Kidney (tissue), 14 donors: ENCODE measurements around the gene ASB1. TPM values are rescaled to one million over a fixed set of nuclear protein-coding genes. Genes with fewer than 3 reads are reported as not detected.
A peak's percentile ranks its signal among the peaks of the same experiment; 100 is the strongest.

Experiments used
- DNase-seq, 5 donors: peaks; one replicate each; pipeline ENCODE4 v3.0.0-alpha.2; 2013 to 2020
- FAIRE-seq: peaks from 2 replicates; lab custom pipeline; 2012; peaks lifted over from hg19 to GRCh38; lab: Jason Lieb, UNC
- H3K27ac ChIP-seq, 2 donors: one replicate each; pipeline ENCODE4 v1.7.0; 2013; ENCODE audit warnings: low read depth in 2 of 2, low read length in 2 of 2, inconsistent platforms in 1 of 2
- H3K27me3 ChIP-seq: one replicate; pipeline ENCODE4 v1.7.1; 2013; ENCODE audit warnings: low read length, inconsistent platforms; ENCODE audit not compliant: control insufficient read depth, insufficient read depth
- H3K36me3 ChIP-seq, 3 donors: one replicate each; pipeline versions ENCODE4 v1.7.0 to v1.7.1; 2013; ENCODE audit warnings: low read length in 3 of 3, control low read depth in 1 of 3, inconsistent platforms in 1 of 3; ENCODE audit not compliant: insufficient read depth in 3 of 3, control insufficient read depth in 2 of 3
- H3K4me1 ChIP-seq, 3 donors: one replicate each; pipeline versions ENCODE4 v1.7.0 to v1.7.1; 2013; ENCODE audit warnings: low read length in 3 of 3, inconsistent platforms in 1 of 3, low read depth in 1 of 3; ENCODE audit not compliant: control insufficient read depth in 2 of 3, insufficient read depth in 2 of 3
- H3K4me3 ChIP-seq, 3 donors: one replicate each; pipeline versions ENCODE4 v1.7.0 to v1.8.1; 2013; ENCODE audit warnings: low read length in 3 of 3, control low read depth in 1 of 3, inconsistent platforms in 1 of 3
- H3K9ac ChIP-seq, 3 donors: one replicate each; pipeline versions ENCODE4 v1.7.0 to v1.7.1; 2013; ENCODE audit warnings: low read length in 3 of 3, control low read depth in 1 of 3, inconsistent platforms in 1 of 3
- H3K9me3 ChIP-seq, 3 donors: one replicate each; pipeline versions ENCODE4 v1.7.0 to v1.7.1; 2013; ENCODE audit warnings: low read length in 3 of 3, control low read depth in 1 of 3, inconsistent platforms in 1 of 3; ENCODE audit not compliant: control insufficient read depth in 2 of 3, insufficient read depth in 1 of 3
- intact Hi-C: fragments of 100-400 bp; cut with DNase I; formaldehyde crosslinking; loops from one replicate; pipeline ENCODE4 v1.11.1; 2022
- polyA plus RNA-seq: library from polyadenylated mRNA; stranded (reverse); fragments of 350-450 nt; fragmentation: Illumina TruSeq; extraction: RNeasy Lipid Tissue Mini Kit (QIAGEN cat#74804); gene quantifications from one replicate; pipeline ENCODE4 v1.2.3, GENCODE V29; 2014; ENCODE audit warnings: low read depth, low replicate concordance; ENCODE audit not compliant: insufficient read depth
- total RNA-seq: library from RNA; stranded (reverse); fragmentation: NEBNext Ultra II Directional; extraction: Animal tissue kit (Norgen Biotek cat#: 25700); gene quantifications from one replicate; pipeline ENCODE4 v1.2.1, GENCODE V29; 2021
- TF ChIP-seq, protein P1 (sequence below): IDR thresholded peaks from 3 replicates; pipeline ENCODE4 v1.5.1; 2012; ENCODE audit warnings: mild to moderate bottlenecking, moderate library complexity, borderline replicate concordance; ENCODE audit not compliant: insufficient read depth; ENCODE audit errors: extremely low read depth
- donor health status: control.
- donor health status: control.
- donor health status: control.
- donor health status: control.
- donor health status: control.
- donor health status: DM: yes; HTN: yes; CAD: no.
- donor health status: Normal renal cell carcinoma (clear cell type).

The ASB1 gene
- total and polyA plus RNA-seq, 2 donors from 2014 or later = 28.1 to 29.4 TPM

DNA sequence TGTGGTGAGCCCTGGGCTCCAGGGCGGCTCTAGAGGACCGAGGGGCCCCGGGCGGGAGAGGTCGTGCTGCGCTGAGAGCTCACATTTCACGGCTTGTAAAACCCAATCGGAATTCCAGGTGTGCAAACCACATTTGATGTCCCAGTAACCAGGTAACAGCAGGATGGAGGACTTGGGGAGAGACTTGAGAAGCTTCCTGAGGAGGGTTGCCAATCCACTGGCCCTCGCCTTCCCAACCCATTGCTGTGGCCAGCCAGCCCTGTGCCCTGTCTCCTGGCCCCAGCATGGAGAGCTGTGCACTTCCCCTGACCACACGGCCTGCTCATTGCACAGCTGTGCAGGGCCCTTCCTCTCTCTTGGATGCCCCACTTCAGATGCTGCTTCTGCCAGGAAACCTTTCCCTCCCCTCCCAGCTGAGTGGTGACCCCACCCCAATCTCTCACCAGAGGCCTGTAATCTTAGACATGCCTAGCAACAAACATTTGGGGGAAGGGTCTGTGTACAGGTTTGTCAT, 39.6 kb downstream of the ASB1 start:
- FAIRE-seq = no peak
- no peak overlapping the region for H3K9ac ChIP-seq
- no peak overlapping the region for H3K4me3 ChIP-seq
- H3K27me3 ChIP-seq = no peaks in the 10 kb centered on the region
- TF ChIP-seq, protein P1, sequence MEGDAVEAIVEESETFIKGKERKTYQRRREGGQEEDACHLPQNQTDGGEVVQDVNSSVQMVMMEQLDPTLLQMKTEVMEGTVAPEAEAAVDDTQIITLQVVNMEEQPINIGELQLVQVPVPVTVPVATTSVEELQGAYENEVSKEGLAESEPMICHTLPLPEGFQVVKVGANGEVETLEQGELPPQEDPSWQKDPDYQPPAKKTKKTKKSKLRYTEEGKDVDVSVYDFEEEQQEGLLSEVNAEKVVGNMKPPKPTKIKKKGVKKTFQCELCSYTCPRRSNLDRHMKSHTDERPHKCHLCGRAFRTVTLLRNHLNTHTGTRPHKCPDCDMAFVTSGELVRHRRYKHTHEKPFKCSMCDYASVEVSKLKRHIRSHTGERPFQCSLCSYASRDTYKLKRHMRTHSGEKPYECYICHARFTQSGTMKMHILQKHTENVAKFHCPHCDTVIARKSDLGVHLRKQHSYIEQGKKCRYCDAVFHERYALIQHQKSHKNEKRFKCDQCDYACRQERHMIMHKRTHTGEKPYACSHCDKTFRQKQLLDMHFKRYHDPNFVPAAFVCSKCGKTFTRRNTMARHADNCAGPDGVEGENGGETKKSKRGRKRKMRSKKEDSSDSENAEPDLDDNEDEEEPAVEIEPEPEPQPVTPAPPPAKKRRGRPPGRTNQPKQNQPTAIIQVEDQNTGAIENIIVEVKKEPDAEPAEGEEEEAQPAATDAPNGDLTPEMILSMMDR = no peak
- no peaks in the 10 kb centered on the region for H3K4me1 ChIP-seq
- DNase-seq = peak in 4 of 5 donors; percentile 70 to 89 (median 77)
- intact Hi-C loops = no loop called here
- no peak overlapping the region for H3K27ac ChIP-seq
- no peaks in the 10 kb centered on the region for H3K9me3 ChIP-seq
- H3K36me3 ChIP-seq = no peaks in the 10 kb centered on the region

DNA sequence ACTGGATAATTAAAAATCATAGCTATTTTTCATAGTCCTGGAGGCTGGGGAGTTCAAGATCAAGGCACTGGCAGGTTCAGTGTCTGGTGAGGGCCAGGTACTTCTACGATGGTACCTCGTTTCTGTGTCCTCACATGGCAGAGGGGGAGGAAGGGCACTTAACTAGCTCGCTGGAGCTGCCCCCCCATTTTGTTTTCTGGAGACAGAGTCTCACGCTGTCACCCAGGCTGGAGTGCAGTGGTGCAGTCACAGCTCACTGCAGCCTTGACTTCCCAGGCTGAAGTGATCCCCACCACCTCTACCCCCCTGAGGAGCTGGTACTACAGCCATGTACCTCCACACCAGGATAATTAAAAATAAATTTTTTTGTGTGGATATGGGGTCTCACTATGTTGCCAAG, 40.3 kb downstream of the ASB1 start:
- no peak for FAIRE-seq
- Histone ChIP-seq H3K9me3 (peaks cover 0 to under 1% (median 0%) of the 10 kb centered on the region in 3 donors), H3K27ac (no peak overlapping the region), H3K36me3 (no peaks in the 10 kb centered on the region), H3K4me1 (no peaks in the 10 kb centered on the region), H3K27me3 (no peaks in the 10 kb centered on the region), H3K4me3 (no peak overlapping the region), H3K9ac (no peak overlapping the region)
- TF ChIP-seq, protein P1 = no peak
- DNase-seq = no peak
- intact Hi-C loops = no loop called here

DNA sequence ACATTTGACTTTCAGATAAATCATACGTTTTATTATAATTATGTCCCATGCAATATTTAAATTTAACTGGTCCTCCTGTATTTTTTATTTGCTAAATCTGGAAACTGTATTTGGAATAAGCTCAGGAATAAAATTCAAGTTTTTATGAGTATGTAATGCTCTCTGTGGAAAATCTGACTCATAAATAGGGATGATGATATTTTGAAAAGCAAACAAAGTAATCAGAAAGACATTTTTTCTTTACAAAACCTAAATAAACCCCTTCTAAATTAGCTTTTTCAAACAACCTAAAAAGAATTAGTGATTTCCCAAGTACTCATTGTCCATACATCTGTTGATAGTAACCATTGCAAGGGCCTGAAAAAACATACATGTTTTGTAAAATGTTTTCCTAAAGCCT, 41.1 kb downstream of the ASB1 start:
- no peak for FAIRE-seq

More for the DNA sequence above, 41.1 kb downstream of the ASB1 start:
- no peak for DNase-seq
- H3K9me3 ChIP-seq = peaks cover 0 to 3% (median 0%) of the 10 kb centered on the region in 3 donors
- H3K9ac ChIP-seq = no peak overlapping the region
- H3K4me1 ChIP-seq = no peaks in the 10 kb centered on the region
- no peak overlapping the region for H3K27ac ChIP-seq
- no peaks in the 10 kb centered on the region for H3K27me3 ChIP-seq
- H3K36me3 ChIP-seq = no peaks in the 10 kb centered on the region
- TF ChIP-seq, protein P1 = no peak
- intact Hi-C loops = no loop called here
- H3K4me3 ChIP-seq = no peak overlapping the region
